GM11168 (cell line): Measurements from ENCODE around the gene SFSWAP.
"Not testable (repeated sequence)": the region's sequence is repeated elsewhere in the genome, so short reads cannot be mapped to it uniquely, and the experiment has no call there.

Source experiments
- in situ Hi-C: fragments of 300-500 bp; cut with MboI; formaldehyde crosslinking; loops from one replicate; pipeline ENCODE4 v1.12.0; 2022; ENCODE audit warnings: low sequenced_read_pairs; ENCODE audit not compliant: unreplicated experiment

The SFSWAP gene

GRCh38 chr12:131699434-131699833, 11.5 kb upstream of the SFSWAP start:
- in situ Hi-C loops: no loop called here

DNA sequence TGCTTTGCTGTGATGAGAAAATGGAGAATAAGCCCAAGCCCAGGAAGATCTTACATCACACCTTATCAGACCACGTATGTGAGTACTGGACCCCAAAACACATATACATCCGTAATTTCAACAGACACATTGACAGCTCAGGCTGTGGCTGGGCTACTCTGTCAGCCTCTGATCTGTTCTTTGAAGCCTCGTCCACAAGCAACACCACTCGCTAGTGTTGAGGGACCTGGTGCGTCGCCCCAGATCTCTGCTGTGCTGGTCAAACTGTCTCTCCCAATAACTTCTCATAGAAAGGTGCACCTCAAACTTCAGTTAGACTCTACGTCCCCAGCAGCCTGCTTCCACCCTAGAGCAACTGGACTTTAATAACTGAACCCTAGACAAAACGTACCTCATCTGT, 10.6 kb upstream of the SFSWAP start:
- in situ Hi-C loops: no loop called here

DNA sequence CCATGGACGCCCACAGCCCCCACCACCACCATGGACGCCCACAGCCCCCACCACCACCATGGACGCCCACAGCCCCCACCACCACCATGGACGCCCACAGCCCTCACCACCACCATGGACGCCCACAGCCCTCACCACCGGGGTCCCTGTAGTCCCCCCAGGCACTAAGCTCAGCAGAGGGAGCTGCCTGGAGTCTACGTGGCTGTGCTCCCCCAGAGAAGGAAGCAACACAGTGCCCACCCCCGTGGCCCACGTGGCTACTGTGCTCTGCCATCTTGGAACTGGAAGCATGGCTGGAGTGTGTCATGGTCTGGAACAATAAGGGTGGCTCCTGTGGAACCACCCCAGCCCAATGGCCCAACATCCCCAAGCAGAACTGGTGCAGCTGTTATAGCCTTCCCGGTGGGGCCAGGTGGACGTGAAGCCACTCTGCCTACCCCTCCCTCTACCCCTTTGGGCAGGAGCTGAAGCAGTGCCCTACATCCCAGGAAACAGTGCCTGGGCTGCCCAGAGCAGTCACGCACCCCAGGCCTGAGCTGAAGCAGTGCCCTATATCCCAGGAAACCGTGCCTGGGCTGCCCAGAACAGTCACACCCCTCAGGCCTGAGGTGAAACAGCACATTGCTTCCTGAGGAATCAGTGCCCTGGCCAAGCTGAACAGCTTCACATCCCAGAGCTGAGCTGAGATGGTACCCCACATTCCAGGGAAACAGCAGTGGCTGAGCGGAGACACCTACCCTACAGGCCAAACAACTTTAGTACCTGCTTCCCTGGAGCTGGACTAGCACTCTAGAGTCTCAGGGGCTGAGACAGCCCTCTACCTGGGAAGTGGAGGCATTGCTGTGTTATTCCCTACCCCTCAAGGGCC, 9.0 kb upstream of the SFSWAP start:
- in situ Hi-C loops: no loop called here

- in situ Hi-C loops: no loop called here
Measured at GRCh38 chr12:131702573-131702877, 8.4 kb upstream of the SFSWAP start.

DNA sequence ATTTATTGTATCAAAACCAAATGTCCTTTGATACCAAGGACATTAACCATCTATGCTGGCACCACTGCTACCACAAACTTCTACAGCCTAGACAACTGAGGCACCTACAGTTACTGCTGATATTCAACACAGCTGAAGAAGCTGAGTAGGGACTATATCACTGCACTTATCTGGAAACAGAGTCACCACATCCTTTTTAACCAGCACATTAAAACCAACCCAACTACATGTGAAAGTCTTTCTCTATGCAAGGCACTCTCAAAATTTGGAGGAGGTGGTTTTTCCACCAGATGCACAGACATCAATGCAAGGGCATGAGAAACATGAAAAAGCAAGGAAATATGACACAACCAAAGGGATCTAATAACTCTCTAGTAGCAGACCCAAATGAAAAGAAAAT, 7.7 kb upstream of the SFSWAP start:
- in situ Hi-C loops: no loop called here

GRCh38 chr12:131704509-131704908, 6.4 kb upstream of the SFSWAP start:
- in situ Hi-C loops: no loop called here

- in situ Hi-C loops: not testable (repeated sequence)
Measured at GRCh38 chr12:131706709-131707108, 4.2 kb upstream of the SFSWAP start.

DNA sequence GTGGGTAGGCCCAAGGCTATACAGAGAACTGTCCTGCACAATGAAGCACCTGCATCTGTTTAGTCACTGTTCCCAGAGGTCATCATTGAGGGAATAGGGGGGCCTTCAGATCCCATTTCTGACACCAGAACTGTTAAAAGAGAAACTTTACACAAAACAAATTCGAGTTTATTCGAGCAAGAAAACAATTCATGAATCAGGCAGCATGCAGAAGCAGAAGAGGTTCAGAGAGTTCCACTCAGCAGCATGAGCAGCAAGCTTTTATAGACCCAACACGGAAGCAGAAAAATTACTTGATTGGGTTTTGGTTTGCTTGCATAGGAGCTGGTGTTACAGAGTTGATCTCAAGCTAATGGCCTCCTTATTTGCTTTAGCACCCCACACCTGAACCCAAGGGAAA, 1.7 kb upstream of the SFSWAP start:
- in situ Hi-C loops: no loop called here

DNA sequence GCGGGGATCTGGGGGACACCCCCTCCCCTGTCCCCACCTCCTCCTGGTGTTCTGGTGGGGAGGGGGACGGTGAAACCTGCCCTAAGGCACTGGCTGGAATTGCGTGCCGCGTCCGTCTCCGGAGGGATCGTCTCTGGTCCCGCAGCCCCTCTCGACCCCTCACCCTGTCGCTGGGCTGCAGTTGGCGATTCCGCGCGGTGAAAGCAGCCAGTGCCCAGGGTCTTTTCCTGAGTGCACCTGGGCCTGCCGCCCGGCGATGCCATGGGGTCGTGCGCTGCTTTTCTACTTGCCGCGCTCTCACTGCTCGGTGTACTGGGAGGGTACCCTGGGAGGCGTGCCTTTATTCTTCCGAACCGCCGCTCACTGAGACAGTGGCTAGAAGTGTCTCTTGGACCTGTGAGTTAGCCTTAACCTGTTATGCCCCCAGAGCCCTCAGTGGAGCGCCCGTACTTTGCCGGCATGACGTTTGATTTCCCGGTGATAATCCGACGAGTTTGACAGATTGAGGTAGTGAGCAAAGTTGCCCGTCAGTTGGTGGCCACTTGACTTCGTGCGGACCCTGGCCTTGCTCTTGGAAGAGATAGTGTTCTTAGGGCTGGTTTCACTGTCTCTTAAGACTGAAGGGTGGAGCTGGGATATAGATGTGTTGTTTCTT, 788 bp downstream of the SFSWAP start:
- in situ Hi-C loops: no loop called here

DNA sequence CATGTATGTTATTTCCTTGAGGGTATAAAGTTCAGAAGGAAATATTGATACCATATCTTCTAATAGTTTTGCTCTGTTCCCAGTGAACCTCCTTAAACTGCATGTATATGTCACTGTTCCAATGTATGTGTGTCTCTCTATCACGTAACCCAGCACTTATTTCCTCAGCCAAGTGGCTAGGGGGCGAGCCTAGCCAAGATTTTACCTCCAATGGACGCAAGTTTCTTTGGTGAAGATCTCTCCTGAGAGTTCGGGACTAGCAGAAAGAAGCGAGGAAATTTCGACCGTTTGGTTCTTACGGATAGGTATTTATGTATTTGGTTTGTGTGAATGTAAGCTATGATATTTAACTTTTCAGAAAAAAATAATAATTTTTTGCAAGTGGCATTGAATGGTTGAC, 2.5 kb downstream of the SFSWAP start:
- in situ Hi-C loops: no loop called here

- in situ Hi-C loops: no loop called here
Measured at GRCh38 chr12:131714759-131715158, 3.9 kb downstream of the SFSWAP start.

DNA sequence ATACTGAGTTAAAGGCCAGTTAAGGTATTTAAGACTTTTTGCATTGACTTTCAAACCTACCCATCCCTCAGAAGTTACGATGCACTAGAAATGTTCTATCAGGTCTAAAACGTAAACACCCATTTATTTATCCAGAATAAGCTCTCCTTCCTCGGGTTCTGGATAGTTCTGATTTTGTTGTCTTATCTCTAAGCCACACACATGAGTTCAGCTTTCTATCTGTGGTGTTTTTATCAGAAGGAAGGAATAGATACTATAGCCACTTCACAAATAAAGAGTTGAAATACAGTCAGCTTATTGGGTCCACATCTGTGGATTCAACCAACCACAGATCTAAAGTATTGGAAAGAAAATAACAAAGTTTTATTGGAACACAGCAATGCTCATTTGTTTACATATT, 5.4 kb downstream of the SFSWAP start:
- in situ Hi-C loops: no loop called here

GRCh38 chr12:131720241-131720640, 9.4 kb downstream of the SFSWAP start:
- in situ Hi-C loops: no loop called here

- in situ Hi-C loops: no loop called here
Measured at GRCh38 chr12:131720921-131721320, 10.0 kb downstream of the SFSWAP start.

GRCh38 chr12:131721548-131721947, 10.7 kb downstream of the SFSWAP start:
- in situ Hi-C loops: no loop called here

DNA sequence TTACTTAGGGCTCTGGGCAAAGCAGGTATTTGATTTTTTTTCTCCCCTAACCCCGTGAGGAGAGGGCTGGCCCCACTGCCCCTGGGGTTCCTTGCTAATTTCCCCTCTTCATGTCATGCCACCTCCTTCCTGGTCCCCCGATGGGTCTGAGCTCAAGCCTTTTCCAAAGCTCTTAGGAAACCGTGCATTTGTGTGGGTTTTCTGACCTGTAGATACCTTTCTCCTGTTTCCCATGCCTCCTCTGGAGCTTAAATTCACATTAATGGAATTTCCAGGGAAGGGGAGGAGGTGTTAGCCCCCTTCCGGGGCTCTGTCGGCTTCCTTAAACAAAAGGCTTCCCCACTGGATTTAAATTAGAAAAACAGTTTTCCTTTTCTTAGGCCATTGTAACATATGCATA, 12.6 kb downstream of the SFSWAP start:
- in situ Hi-C loops: no loop called here

- in situ Hi-C loops: no loop called here
Measured at GRCh38 chr12:131724534-131724933, 13.6 kb downstream of the SFSWAP start.

- in situ Hi-C loops: no loop called here
Measured at GRCh38 chr12:131725503-131725902, 14.6 kb downstream of the SFSWAP start.

DNA sequence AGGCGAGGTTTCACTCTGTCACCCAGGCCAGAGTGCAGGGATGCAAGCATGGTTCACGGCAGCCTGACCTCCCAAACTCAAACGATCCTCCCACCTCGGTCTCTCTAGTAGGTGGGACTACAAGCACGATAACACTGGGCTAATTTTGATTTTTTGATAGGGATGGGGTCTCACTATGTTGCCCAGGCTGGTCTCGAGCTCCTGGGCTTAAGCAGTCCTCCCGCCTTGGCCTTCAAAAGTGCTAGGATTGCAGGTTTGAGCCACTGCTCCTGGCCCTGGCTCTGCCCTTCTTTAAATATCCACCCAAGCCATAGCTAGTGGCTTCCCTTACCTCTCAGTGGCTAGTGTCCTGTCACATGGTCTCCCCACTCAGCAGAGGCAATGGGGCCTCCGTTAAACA, 17.8 kb downstream of the SFSWAP start:
- in situ Hi-C loops: no loop called here

DNA sequence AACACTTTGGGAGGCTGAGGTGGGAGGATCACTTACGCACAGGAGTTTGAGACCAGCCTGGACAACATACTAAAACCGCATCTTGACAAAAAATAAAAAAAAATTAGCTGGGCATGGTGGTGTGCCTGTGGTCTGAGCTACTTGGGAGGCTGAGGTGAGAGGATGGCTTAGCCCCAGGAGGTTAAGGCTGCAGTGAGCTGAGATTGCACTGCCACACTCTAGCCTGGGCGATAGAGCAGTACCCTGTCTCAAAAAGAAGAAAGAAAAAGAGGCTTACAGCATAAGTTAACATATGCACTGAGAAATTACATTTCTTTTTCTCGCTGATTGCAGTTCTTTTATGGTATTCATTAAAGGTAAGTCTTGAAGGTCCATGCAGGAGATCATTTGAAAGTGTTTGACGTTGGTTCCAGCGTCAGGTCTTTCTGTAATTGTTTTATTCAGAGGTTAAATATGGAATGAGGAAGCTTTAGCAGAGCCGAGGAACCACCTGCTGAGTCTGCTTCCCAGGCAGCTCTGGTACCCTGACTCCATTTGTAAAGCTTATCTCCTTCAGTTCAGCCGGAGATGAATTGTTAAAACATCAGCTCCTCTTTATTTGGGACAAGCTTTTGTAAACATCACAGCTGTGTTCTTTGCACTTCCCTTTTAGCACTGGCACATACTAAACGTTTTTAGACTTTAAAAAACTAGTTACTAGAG, 18.5 kb downstream of the SFSWAP start:
- in situ Hi-C loops: no loop called here

DNA sequence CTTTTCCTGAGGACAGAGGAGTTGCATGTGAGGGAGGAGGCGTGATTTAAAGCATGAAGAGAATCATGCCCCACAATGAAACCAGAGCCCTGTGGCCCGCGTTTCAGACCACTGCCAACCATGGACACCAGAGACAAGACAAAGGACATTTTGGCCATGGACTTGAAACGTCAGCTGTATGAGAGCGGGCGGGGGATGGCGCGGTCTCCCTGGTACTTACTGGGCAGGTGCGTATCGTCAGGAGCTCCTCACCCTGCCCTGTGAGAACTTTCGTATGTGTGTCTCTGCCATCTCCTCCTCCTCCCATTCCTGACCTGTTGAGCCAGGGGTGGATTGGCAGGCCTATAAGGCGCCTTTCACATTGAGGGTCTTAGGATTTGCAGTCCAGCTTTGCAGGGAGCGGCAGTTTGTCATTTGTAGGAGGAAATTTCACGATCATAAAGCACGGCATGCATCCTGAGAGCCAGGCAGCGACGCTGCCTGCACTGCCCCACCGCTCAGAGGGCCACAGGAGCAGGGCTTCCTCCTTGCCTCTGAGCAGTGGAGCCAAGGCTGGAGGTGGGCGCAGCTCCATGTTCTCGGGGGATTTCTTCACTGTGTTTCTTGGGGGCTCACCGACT, 22.2 kb downstream of the SFSWAP start:
- in situ Hi-C loops: no loop called here
